Measurements from ENCODE around the gene UBE2E2. TPM values are rescaled to one million over a fixed set of nuclear protein-coding genes. Genes with fewer than 3 reads are reported as not detected.

The UBE2E2 gene
- total and polyA plus RNA-seq, 2 of the 13 experiments (the other 11 are each of a cell fraction or from before 2014, with no cell fraction given), result 0.77 to 1.5 TPM

GRCh38 chr3:23209747-23210487, 6.8 kb downstream of the UBE2E2 start:
- ChIA-PET POLR2A (no interaction called here), CTCF (ENCODE audit: low intra/inter-chr PET ratio, low total read pairs) (no interaction called here)
- peaks cover 0 to 2% of the 10 kb centered on the region in 2 experiments; a peak in 2 of 5 replicates for H3K27me3 ChIP-seq (ENCODE audit: control insufficient read depth in 1 of 2, insufficient read depth in 2 of 2, low read length in 2 of 2)
- BruUV-seq (replicated peaks), result no TSS peak
- DNase-seq (ENCODE audit: low spot score) (no peak), FAIRE-seq (no peak), ATAC-seq (no peak)
- intact Hi-C loops (cut with micrococcal nuclease; ENCODE audit: unreplicated experiment) (no loop called here), in situ Hi-C loops (cut with HindIII; ENCODE audit: extremely low pct_ligation_motif_present, low pct_unique_long_range_greater_than_20kb) (no loop called here)
- no peaks in the 10 kb centered on the region for H3K4me1 ChIP-seq (ENCODE audit: insufficient read depth, low read length)
- H3K36me3 ChIP-seq (replicated peaks in 1 of 2; ENCODE audit: control insufficient read depth in 1 of 2, insufficient read depth in 2 of 2, low read length in 2 of 2), result no peaks in the 10 kb centered on the region
- H4K20me1 ChIP-seq (ENCODE audit: insufficient read depth, low read length), result no peaks in the 10 kb centered on the region
- H3K4me2 ChIP-seq (ENCODE audit: low read depth, low read length), result no peak overlapping the region
- no peak overlapping the region for H3K9ac ChIP-seq (ENCODE audit: insufficient read depth, low read depth, low read length)
- H2AFZ ChIP-seq (ENCODE audit: low read length), result no peak overlapping the region
- H3K79me2 ChIP-seq (ENCODE audit: insufficient read depth, low read length), result no peaks in the 10 kb centered on the region
- H3K27ac ChIP-seq (ENCODE audit: extremely low read length, insufficient read depth, low read length), result no peak overlapping the region
- WGBS (ENCODE audit: low lambda C conversion rate), result 12% methylated on average over 4 of the region's 4 CpGs
- H3K9me3 ChIP-seq (ENCODE audit: low read length), result no peaks in the 10 kb centered on the region
- no peak overlapping the region for H3K4me3 ChIP-seq (replicated peaks in 1 of 3; ENCODE audit: insufficient read depth in 1 of 3, low read depth in 2 of 3, low read length in 3 of 3)
- TF ChIP-seq DNMT3B (CRISPR knock-in tag; conservative IDR thresholded peaks at IDR 0.05) (no peak), KAT2B (IDR thresholded peaks at IDR 0.05; ENCODE audit: borderline replicate concordance, low read depth, low read length) (no peak), FOSL2 (CRISPR knock-in tag; IDR thresholded peaks at IDR 0.05) (no peak), NFRKB (IDR thresholded peaks at IDR 0.05) (no peak), USF2 (IDR thresholded peaks at IDR 0.05; ENCODE audit: low read depth, low read length) (no peak), USF2 (CRISPR knock-in tag; IDR thresholded peaks at IDR 0.05; ENCODE audit: borderline replicate concordance) (no peak), ZBTB44 (CRISPR knock-in tag; IDR thresholded peaks at IDR 0.05) (no peak), STAT6 (CRISPR knock-in tag; IDR thresholded peaks at IDR 0.05; ENCODE audit: borderline replicate concordance) (no peak), CBX2 (IDR thresholded peaks at IDR 0.05; ENCODE audit: low read depth, low read length) (no peak), CBX2 (CRISPR knock-in tag; IDR thresholded peaks at IDR 0.05; ENCODE audit: low read depth) (no peak), NR2F6 (IDR thresholded peaks at IDR 0.05) (no peak), NR2F6 (CRISPR knock-in tag; IDR thresholded peaks at IDR 0.05) (no peak), MAX (IDR thresholded peaks at IDR 0.05) (no peak), GTF3A (CRISPR knock-in tag; conservative IDR thresholded peaks at IDR 0.05) (no peak), E2F2 (CRISPR knock-in tag; IDR thresholded peaks at IDR 0.05; ENCODE audit: borderline replicate concordance) (no peak), ZNF639 (CRISPR knock-in tag; conservative IDR thresholded peaks at IDR 0.05) (no peak)

Data from HepG2 (cell line).